Measurements from ENCODE around the gene LIN52.

LIN52 gene

DNA sequence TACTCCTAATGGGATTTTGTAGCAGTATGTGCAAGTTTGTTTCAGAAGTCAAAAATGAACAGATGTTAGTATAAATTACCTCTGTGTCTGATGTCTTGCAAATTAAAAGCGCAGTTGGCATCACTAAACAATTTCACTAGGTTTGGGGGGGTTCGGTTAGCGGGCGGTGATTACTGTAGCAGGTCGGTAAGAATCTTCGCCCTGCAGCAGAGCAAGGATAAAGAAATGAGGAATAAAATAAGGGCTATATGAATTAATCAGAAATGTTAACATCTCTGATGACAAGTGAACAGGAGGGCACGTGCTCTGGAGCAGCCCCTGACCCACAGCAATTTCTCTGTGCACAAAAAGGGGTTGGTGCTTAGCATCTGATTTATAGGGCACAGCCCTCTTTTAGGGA lies 110.9 kb downstream of the LIN52 start:
- Histone ChIP-seq H3K27me3 (replicated peaks; ENCODE audit: insufficient read depth, low read length) (no peaks in the 10 kb centered on the region), H3K9me3 (replicated peaks; ENCODE audit: insufficient read depth, low read length) (no peaks in the 10 kb centered on the region), H3K27ac (ENCODE audit: low read length) (no peak overlapping the region), H4K20me1 (ENCODE audit: insufficient read depth, low read length) (no peaks in the 10 kb centered on the region), H3K4me2 (ENCODE audit: low read depth, low read length) (no peak overlapping the region), H3K9me2 (replicated peaks; ENCODE audit: insufficient read depth, low read length) (no peaks in the 10 kb centered on the region), H2AFZ (ENCODE audit: low read length) (no peak overlapping the region), H3K9ac (ENCODE audit: low read length) (no peak overlapping the region), H3K4me3 (ENCODE audit: low read length) (no peak overlapping the region), H3K4me1 (ENCODE audit: low read length) (no peaks in the 10 kb centered on the region), H3K36me3 (replicated peaks; ENCODE audit: insufficient read depth, low read length) (no peaks in the 10 kb centered on the region), H3F3A (ENCODE audit: insufficient read depth, low read length) (no peaks in the 10 kb centered on the region), H3K79me2 (ENCODE audit: low read length) (no peaks in the 10 kb centered on the region)
- TF ChIP-seq EZH2 (optimal IDR thresholded peaks at IDR 0.05; ENCODE audit: low read depth, low read length) (no peak), EZH2phosphoT487 (IDR thresholded peaks at IDR 0.05; ENCODE audit: low read length) (no peak)
- TF ChIP-seq, protein P1, sequence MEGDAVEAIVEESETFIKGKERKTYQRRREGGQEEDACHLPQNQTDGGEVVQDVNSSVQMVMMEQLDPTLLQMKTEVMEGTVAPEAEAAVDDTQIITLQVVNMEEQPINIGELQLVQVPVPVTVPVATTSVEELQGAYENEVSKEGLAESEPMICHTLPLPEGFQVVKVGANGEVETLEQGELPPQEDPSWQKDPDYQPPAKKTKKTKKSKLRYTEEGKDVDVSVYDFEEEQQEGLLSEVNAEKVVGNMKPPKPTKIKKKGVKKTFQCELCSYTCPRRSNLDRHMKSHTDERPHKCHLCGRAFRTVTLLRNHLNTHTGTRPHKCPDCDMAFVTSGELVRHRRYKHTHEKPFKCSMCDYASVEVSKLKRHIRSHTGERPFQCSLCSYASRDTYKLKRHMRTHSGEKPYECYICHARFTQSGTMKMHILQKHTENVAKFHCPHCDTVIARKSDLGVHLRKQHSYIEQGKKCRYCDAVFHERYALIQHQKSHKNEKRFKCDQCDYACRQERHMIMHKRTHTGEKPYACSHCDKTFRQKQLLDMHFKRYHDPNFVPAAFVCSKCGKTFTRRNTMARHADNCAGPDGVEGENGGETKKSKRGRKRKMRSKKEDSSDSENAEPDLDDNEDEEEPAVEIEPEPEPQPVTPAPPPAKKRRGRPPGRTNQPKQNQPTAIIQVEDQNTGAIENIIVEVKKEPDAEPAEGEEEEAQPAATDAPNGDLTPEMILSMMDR (IDR thresholded peaks at IDR 0.05; ENCODE audit: low read length): no peak
- no peak for DNase-seq

DNA sequence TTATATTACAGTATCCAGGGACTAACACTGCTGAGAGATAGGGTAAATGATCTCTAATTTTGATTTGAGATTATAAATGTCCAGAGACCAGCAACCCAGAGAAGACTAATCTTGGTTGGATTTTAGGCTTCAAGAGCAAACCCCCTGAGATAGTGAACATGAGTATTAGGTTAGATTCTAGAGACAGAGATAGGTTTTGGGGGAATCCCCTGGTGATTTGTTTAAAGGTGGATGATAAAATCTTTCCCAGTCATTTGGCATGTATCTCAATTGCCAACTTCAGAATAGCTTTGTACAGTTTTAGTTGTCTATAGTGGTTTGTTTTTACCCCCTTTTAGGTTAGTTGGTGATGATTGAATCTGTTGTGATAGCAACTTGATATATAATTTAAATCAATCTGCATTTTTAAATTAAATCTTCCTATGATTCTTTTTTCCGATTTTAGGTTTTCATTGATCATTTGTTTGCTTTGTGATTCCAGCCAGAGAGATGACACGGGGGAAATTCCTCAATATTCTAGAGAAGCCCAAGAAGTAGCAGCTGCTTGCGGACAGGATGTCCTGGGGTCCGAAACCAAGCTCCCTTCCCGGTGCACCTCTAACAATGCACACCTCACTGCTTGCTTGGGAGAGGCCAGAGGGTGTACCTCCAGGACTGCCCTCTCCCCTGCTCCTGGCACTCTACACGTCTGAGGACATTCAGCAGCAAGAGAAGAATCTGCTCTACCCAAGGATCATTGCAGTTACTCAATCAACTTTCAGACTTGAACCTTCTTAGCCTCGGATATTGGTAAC lies 113.9 kb downstream of the LIN52 start:
- DNase-seq: no peak
- H3K9me3 ChIP-seq (replicated peaks; ENCODE audit: insufficient read depth, low read length): no peaks in the 10 kb centered on the region
- no peak overlapping the region for H3K4me3 ChIP-seq (ENCODE audit: low read length)
- no peak overlapping the region for H3K4me2 ChIP-seq (ENCODE audit: low read depth, low read length)
- no peak overlapping the region for H3K27ac ChIP-seq (ENCODE audit: low read length)
- H3K36me3 ChIP-seq (replicated peaks; ENCODE audit: insufficient read depth, low read length): no peaks in the 10 kb centered on the region
- H3F3A ChIP-seq (ENCODE audit: insufficient read depth, low read length): no peaks in the 10 kb centered on the region
- H3K79me2 ChIP-seq (ENCODE audit: low read length): no peaks in the 10 kb centered on the region
- H3K4me1 ChIP-seq (ENCODE audit: low read length): no peaks in the 10 kb centered on the region
- H3K27me3 ChIP-seq (replicated peaks; ENCODE audit: insufficient read depth, low read length): no peaks in the 10 kb centered on the region
- no peaks in the 10 kb centered on the region for H4K20me1 ChIP-seq (ENCODE audit: insufficient read depth, low read length)
- H3K9ac ChIP-seq (ENCODE audit: low read length): no peak overlapping the region
- H3K9me2 ChIP-seq (replicated peaks; ENCODE audit: insufficient read depth, low read length): no peaks in the 10 kb centered on the region
- no peak overlapping the region for H2AFZ ChIP-seq (ENCODE audit: low read length)
- TF ChIP-seq EZH2 (optimal IDR thresholded peaks at IDR 0.05; ENCODE audit: low read depth, low read length) (no peak), EZH2phosphoT487 (IDR thresholded peaks at IDR 0.05; ENCODE audit: low read length) (no peak)
- TF ChIP-seq, protein P1 (IDR thresholded peaks at IDR 0.05; ENCODE audit: low read length): no peak

DNA sequence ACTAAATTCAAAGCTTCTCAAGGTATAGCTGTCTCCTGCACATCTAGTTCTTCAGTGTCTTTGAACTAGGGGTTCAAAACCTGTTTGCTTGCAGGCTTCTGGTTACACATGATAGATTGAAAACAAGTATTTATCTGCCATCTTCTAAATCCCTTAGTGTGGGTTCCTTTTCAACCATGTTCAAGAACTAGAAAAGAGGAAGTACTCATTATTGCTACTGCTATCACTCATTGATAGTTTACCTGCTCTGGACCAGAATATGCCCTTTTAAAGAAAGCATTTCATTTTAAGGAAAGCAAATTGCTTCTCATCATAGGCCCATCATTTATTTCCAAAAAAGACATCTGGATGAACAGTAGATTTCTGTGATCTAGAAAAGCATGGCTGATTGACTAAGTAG lies 117.4 kb downstream of the LIN52 start:
- no peaks in the 10 kb centered on the region for H3K36me3 ChIP-seq (replicated peaks; ENCODE audit: insufficient read depth, low read length)
- H3K27ac ChIP-seq (ENCODE audit: low read length): no peak overlapping the region
- H3F3A ChIP-seq (ENCODE audit: insufficient read depth, low read length): no peaks in the 10 kb centered on the region
- H3K9me2 ChIP-seq (replicated peaks; ENCODE audit: insufficient read depth, low read length): no peaks in the 10 kb centered on the region
- no peak for DNase-seq
- no peaks in the 10 kb centered on the region for H4K20me1 ChIP-seq (ENCODE audit: insufficient read depth, low read length)
- TF ChIP-seq, protein P1 (IDR thresholded peaks at IDR 0.05; ENCODE audit: low read length): no peak
- no peak for TF ChIP-seq EZH2phosphoT487 (IDR thresholded peaks at IDR 0.05; ENCODE audit: low read length)
- no peak for TF ChIP-seq EZH2 (optimal IDR thresholded peaks at IDR 0.05; ENCODE audit: low read depth, low read length)
- H3K9me3 ChIP-seq (replicated peaks; ENCODE audit: insufficient read depth, low read length): no peaks in the 10 kb centered on the region
- no peaks in the 10 kb centered on the region for H3K27me3 ChIP-seq (replicated peaks; ENCODE audit: insufficient read depth, low read length)
- no peak overlapping the region for H3K9ac ChIP-seq (ENCODE audit: low read length)
- no peak overlapping the region for H3K4me2 ChIP-seq (ENCODE audit: low read depth, low read length)
- H3K4me1 ChIP-seq (ENCODE audit: low read length): no peaks in the 10 kb centered on the region
- no peak overlapping the region for H3K4me3 ChIP-seq (ENCODE audit: low read length)
- no peaks in the 10 kb centered on the region for H3K79me2 ChIP-seq (ENCODE audit: low read length)
- no peak overlapping the region for H2AFZ ChIP-seq (ENCODE audit: low read length)

Measured in MM.1S (cell line).